PFSK-1 (cell line): ENCODE measurements around the gene GKAP1.

Source experiments
- FOXP2 ChIP-seq: optimal IDR thresholded peaks from 2 replicates; pipeline ENCODE3; 2011; ENCODE audit warnings: borderline replicate concordance, control low read depth, inconsistent platforms; ENCODE audit not compliant: insufficient read depth; ENCODE audit errors: extremely low read length, extremely low read depth
- POLR2AphosphoS5 ChIP-seq: IDR thresholded peaks from 2 replicates; pipeline ENCODE4 v1.6.1; 2012; ENCODE audit warnings: low read depth, mild to moderate bottlenecking, control low read depth, low read length, moderate library complexity
- REST ChIP-seq, 2 experiments: IDR thresholded peaks; 2 replicates each; pipeline versions ENCODE4 v1.6.1 to v1.8.0; 2011 to 2012; ENCODE audit warnings: low read depth in 2 of 2, low read length in 2 of 2, control low read depth in 1 of 2, inconsistent platforms in 1 of 2, mild to moderate bottlenecking in 1 of 2, moderate library complexity in 1 of 2; ENCODE audit not compliant: insufficient read depth in 1 of 2
- SIN3A ChIP-seq: IDR thresholded peaks from 2 replicates; pipeline ENCODE4 v1.6.1; 2012; ENCODE audit warnings: mild to moderate bottlenecking, low read length, moderate library complexity, borderline replicate concordance; ENCODE audit not compliant: insufficient read depth
- TAF1 ChIP-seq: IDR thresholded peaks from 2 replicates; pipeline ENCODE4 v1.6.1; 2012; ENCODE audit warnings: low read length, control low read depth, borderline replicate concordance; ENCODE audit not compliant: insufficient read depth

- no peak for TF ChIP-seq POLR2AphosphoS5
- no peak for TF ChIP-seq TAF1
- no peak for TF ChIP-seq SIN3A
- no peak for TF ChIP-seq REST (IDR thresholded peaks at IDR 0.05; ENCODE audit: insufficient read depth in 1 of 2, low read depth in 2 of 2, low read length in 2 of 2)
- TF ChIP-seq FOXP2, result no peak
Measured at GRCh38 chr9:83794051-83794450, 23.5 kb downstream of the GKAP1 start.
